ENCODE measurements around the gene ERCC6.

DNA sequence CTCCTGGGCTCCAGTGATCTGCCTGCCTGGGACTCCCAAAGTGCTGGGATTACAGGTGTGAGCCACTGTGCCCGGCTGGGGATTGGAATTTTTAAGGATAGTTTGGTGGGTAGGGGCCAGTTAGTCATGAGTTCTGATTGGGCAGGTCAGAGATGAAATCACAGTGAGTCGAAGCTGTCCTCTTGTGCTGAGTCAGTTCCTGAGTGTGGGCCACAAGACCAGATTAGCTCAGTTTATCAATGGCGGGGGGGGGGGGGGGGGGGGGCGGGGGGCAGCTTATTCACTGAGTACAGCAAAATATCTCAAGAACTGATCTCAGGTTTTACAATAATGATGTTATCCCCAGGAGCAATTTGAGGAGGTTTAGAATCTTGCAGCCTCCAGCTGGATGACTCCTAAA, 11.6 kb upstream of the ERCC6 start:
- TF ChIP-seq, protein P1, sequence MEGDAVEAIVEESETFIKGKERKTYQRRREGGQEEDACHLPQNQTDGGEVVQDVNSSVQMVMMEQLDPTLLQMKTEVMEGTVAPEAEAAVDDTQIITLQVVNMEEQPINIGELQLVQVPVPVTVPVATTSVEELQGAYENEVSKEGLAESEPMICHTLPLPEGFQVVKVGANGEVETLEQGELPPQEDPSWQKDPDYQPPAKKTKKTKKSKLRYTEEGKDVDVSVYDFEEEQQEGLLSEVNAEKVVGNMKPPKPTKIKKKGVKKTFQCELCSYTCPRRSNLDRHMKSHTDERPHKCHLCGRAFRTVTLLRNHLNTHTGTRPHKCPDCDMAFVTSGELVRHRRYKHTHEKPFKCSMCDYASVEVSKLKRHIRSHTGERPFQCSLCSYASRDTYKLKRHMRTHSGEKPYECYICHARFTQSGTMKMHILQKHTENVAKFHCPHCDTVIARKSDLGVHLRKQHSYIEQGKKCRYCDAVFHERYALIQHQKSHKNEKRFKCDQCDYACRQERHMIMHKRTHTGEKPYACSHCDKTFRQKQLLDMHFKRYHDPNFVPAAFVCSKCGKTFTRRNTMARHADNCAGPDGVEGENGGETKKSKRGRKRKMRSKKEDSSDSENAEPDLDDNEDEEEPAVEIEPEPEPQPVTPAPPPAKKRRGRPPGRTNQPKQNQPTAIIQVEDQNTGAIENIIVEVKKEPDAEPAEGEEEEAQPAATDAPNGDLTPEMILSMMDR (IDR thresholded peaks at IDR 0.05): no peak
- TF ChIP-seq POLR2AphosphoS5 (IDR thresholded peaks at IDR 0.05) (no peak), POLR2A (IDR thresholded peaks at IDR 0.05) (no peak), EP300 (IDR thresholded peaks at IDR 0.05; ENCODE audit: low read depth) (no peak)

Data from transverse colon (tissue), 4 donors.